B cell (primary cell): ENCODE results near the gene SHPK.

ENCODE experiments used
- CTCF ChIP-seq: fragments of 200-600 bp; IDR thresholded peaks from one replicate; pipeline ENCODE4 v1.8.0; 2022; ENCODE audit warnings: antibody characterized with exemption, mild to moderate bottlenecking
- EZH2 ChIP-seq: IDR thresholded peaks from 2 replicates; pipeline ENCODE4 v1.6.1; 2012; ENCODE audit warnings: borderline replicate concordance, low read depth, mild to moderate bottlenecking, moderate library complexity, low read length; ENCODE audit not compliant: insufficient read depth, poor library complexity, severe bottlenecking

- no peak for TF ChIP-seq CTCF
- no peak for TF ChIP-seq EZH2
Measured at GRCh38 chr17:3558603-3559269, 77.3 kb downstream of the SHPK start.
